Measurements from ENCODE around the gene C9orf50.

Gene C9orf50

DNA sequence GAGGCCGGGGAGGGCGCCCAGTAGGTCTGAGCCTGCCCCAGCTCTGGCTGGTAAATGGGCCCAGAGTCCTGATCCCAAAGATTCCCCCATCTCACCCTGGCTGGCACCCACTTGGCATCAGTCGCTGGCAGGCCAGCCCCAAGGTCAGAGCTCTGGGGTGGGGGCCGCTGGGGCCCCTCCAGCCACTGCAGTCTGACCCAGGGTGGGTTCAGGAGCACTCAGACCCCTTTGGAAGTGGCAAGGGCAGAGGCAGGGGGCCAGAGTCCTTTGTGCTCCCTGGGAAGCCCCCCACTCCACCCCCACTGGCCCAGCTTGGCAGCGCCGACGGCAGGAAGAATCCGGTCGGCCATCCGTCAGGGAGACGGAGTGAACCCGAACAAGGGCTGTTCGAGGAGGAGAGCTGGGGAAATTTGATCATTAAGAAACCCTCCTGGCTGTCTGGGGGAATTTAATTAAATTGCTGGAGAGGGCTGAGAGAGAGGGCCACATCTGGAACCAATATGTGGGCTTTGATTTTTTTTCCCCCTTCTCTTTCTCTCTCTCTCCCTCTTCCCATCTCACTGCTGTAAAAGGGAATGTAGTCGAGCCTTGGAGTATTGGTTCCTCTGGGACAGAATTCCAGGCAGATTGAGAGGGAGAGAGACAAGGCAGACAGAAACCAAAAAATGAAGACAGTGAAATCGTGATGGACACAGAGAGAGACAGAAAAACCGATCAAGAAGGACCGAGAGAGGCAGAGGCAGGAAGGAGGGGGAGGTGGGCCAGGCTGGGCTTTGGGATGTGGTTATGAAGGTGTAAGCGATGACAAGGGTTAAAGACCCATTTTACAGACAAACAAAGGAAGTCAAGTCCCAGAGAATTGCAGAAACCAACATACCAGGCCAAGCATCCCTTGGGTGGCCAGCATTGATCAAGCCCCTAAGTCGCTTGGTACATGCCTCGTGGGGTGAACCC is 29.1 kb upstream of the C9orf50 start:
- H3K4me1 Mint-ChIP-seq = peaks cover 19% of the 10 kb centered on the region
- H3K27ac Mint-ChIP-seq = peak overlapping the region; percentile 69 to 80 (median 75)
- no peaks in the 10 kb centered on the region for H3K9me3 Mint-ChIP-seq
- no peak overlapping the region for H3K4me3 Mint-ChIP-seq
- H3K27me3 Mint-ChIP-seq (ENCODE audit: low read depth) = peaks cover 40% of the 10 kb centered on the region
- TF ChIP-seq, protein P1, sequence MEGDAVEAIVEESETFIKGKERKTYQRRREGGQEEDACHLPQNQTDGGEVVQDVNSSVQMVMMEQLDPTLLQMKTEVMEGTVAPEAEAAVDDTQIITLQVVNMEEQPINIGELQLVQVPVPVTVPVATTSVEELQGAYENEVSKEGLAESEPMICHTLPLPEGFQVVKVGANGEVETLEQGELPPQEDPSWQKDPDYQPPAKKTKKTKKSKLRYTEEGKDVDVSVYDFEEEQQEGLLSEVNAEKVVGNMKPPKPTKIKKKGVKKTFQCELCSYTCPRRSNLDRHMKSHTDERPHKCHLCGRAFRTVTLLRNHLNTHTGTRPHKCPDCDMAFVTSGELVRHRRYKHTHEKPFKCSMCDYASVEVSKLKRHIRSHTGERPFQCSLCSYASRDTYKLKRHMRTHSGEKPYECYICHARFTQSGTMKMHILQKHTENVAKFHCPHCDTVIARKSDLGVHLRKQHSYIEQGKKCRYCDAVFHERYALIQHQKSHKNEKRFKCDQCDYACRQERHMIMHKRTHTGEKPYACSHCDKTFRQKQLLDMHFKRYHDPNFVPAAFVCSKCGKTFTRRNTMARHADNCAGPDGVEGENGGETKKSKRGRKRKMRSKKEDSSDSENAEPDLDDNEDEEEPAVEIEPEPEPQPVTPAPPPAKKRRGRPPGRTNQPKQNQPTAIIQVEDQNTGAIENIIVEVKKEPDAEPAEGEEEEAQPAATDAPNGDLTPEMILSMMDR (IDR thresholded peaks at IDR 0.05; ENCODE audit: unreplicated experiment in 3 of 3) = no peak
- H3K36me3 Mint-ChIP-seq (ENCODE audit: low read depth) = peaks cover 4% of the 10 kb centered on the region

DNA sequence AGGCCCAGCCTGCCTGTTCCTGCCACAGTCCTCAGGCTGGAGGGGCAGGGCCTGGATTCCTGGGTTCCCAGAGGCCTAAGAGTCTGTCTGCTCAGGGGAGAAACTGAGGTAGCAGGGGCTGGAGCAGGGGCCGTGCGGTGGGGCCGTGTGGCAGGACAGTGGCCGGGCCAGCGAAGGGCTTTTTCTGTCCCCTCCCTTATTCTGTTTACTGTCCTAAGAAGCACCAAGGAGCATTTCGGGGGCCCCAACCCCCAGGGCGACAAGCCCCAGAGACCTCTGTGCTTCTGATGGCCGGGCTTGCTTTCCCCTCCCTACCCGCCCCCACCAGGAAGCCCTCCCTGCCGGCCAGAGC is 27.8 kb upstream of the C9orf50 start:
- TF ChIP-seq, protein P1 (IDR thresholded peaks at IDR 0.05; ENCODE audit: unreplicated experiment in 3 of 3) = no peak
- Mint-ChIP-seq H3K27ac (no peak overlapping the region), H3K4me3 (no peak overlapping the region), H3K27me3 (ENCODE audit: low read depth) (peaks cover 28% of the 10 kb centered on the region), H3K36me3 (ENCODE audit: low read depth) (peaks cover 4% of the 10 kb centered on the region), H3K4me1 (peaks cover 8% of the 10 kb centered on the region), H3K9me3 (no peaks in the 10 kb centered on the region)

GRCh38 chr9:129648092-129648763 is 27.3 kb upstream of the C9orf50 start:
- peak overlapping the region; percentile 1 to 6 (median 1) for H3K4me3 Mint-ChIP-seq
- peak overlapping the region in 2 of 3 experiments; percentile 12 to 59 for H3K27ac Mint-ChIP-seq
- peaks cover 4% of the 10 kb centered on the region for H3K36me3 Mint-ChIP-seq (ENCODE audit: low read depth)
- H3K9me3 Mint-ChIP-seq = no peaks in the 10 kb centered on the region
- peaks cover 6% of the 10 kb centered on the region for H3K4me1 Mint-ChIP-seq
- peaks cover 24% of the 10 kb centered on the region for H3K27me3 Mint-ChIP-seq (ENCODE audit: low read depth)
- TF ChIP-seq, protein P1 (IDR thresholded peaks at IDR 0.05; ENCODE audit: unreplicated experiment in 3 of 3) = no peak

DNA sequence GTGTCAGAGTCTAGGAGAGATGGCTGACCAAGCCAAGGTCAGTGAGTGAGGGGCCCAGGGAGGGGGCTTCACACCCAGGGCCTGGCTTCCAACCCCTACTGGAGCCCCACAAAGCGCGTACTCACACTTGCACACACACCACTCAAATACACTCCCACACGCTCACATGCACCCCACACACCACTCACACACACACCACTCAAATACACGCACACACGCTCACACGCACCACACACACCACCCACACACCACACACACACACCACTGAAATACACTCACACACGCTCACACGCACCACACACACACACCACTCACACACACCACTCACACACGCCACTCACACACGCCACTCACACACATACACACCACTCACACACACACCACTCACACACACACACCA is 26.7 kb upstream of the C9orf50 start:
- H3K4me1 Mint-ChIP-seq = peaks cover 6% of the 10 kb centered on the region
- TF ChIP-seq, protein P1 (IDR thresholded peaks at IDR 0.05; ENCODE audit: unreplicated experiment in 3 of 3) = no peak
- H3K36me3 Mint-ChIP-seq (ENCODE audit: low read depth) = peaks cover 4% of the 10 kb centered on the region
- H3K9me3 Mint-ChIP-seq = no peaks in the 10 kb centered on the region
- H3K27ac Mint-ChIP-seq = peak overlapping the region in 2 of 3 experiments; percentile 12 to 59
- H3K4me3 Mint-ChIP-seq = peak overlapping the region in 2 of 3 experiments; percentile 1 to 6
- peaks cover 24% of the 10 kb centered on the region for H3K27me3 Mint-ChIP-seq (ENCODE audit: low read depth)

GRCh38 chr9:129646654-129647053 is 25.8 kb upstream of the C9orf50 start:
- H3K27me3 Mint-ChIP-seq (ENCODE audit: low read depth) = peaks cover 21% of the 10 kb centered on the region
- H3K9me3 Mint-ChIP-seq = no peaks in the 10 kb centered on the region
- no peak overlapping the region for H3K27ac Mint-ChIP-seq
- H3K4me1 Mint-ChIP-seq = peaks cover 6% of the 10 kb centered on the region
- H3K4me3 Mint-ChIP-seq = no peak overlapping the region
- TF ChIP-seq, protein P1 (IDR thresholded peaks at IDR 0.05; ENCODE audit: unreplicated experiment in 3 of 3) = no peak
- peaks cover 4% of the 10 kb centered on the region for H3K36me3 Mint-ChIP-seq (ENCODE audit: low read depth)
